K562 (cell line): ENCODE data around the gene SPRR1A. TPM values are rescaled to one million over a fixed set of nuclear protein-coding genes. Genes with fewer than 3 reads are reported as not detected.

Experiments used
- ATAC-seq: fragments of 200-7000 bp; cut with Tn5 transposase; 3 replicates; pipeline ENCODE4 v1.9.1; 2020; ENCODE audit warnings: moderate library complexity
- BruUV-seq: library from RNA; stranded (reverse); fragments of 400-500 nt; replicated peaks from 2 replicates; lab custom pipeline; 2021; lab: Mats Ljungman, UMichigan
- CTCF ChIA-PET: fragments of 300-600 bp; formaldehyde crosslinking; extraction: SDS; loops from one replicate; lab custom pipeline; 2021; ENCODE audit warnings: low intra/inter-chr PET ratio; lab: Yijun Ruan, JAX
- POLR2A ChIA-PET: fragments of 300-600, 350-650 bp; sonication (Branson Sonifier 250); formaldehyde crosslinking; extraction: SDS; loops from one replicate; lab custom pipeline; 2021; ENCODE audit warnings: antibody characterized with exemption, inconsistent platforms; lab: Yijun Ruan, JAX
- DNase-seq, 4 experiments: peaks; one replicate each; pipeline versions ENCODE4 v3.0.0 to v3.0.0-alpha.2; 2011 to 2018; ENCODE audit warnings: low spot score in 3 of 4, mixed read lengths in 3 of 4; ENCODE audit errors: extremely low read depth in 1 of 4
- FAIRE-seq: peaks from 2 replicates; lab custom pipeline; 2011; peaks lifted over from hg19 to GRCh38; lab: Jason Lieb, UNC
- H2AFZ ChIP-seq: 2 replicates; pipeline ENCODE4 v1.6.0; 2011; ENCODE audit warnings: low read depth, low read length, control low read depth, inconsistent platforms
- H3K27ac ChIP-seq: fragments of 200-600 bp; 3 replicates; pipeline ENCODE4 v1.8.0; 2011; ENCODE audit warnings: low read depth, mild to moderate bottlenecking, control low read depth, inconsistent platforms, low read length, moderate library complexity, mixed read lengths; ENCODE audit errors: extremely low read depth
- H3K27me3 ChIP-seq, 2 experiments: fragments of 300-600 bp in 1 of 2; 2 replicates in 1 of 2; 3 replicates in 1 of 2; pipeline versions ENCODE4 v1.6.0 to v1.8.0; 2011; ENCODE audit warnings: inconsistent platforms in 2 of 2, low read length in 2 of 2, mild to moderate bottlenecking in 1 of 2, mixed read lengths in 1 of 2, moderate library complexity in 1 of 2; ENCODE audit not compliant: control insufficient read depth in 2 of 2, insufficient read depth in 2 of 2
- H3K36me3 ChIP-seq: fragments of 300-600 bp; 3 replicates; pipeline ENCODE4 v1.8.0; 2011; ENCODE audit warnings: mild to moderate bottlenecking, low read length, inconsistent platforms; ENCODE audit not compliant: control insufficient read depth, insufficient read depth
- H3K4me1 ChIP-seq, 2 experiments: fragments of 200-600 bp in 1 of 2; replicated peaks in 1 of 2; 2 replicates in 1 of 2; 3 replicates in 1 of 2; pipeline versions ENCODE4 v1.5.1 to v1.8.0; 2011; ENCODE audit warnings: inconsistent platforms in 2 of 2, low read length in 2 of 2, mild to moderate bottlenecking in 1 of 2, mixed read lengths in 1 of 2, moderate library complexity in 1 of 2; ENCODE audit not compliant: control insufficient read depth in 2 of 2, insufficient read depth in 2 of 2
- H3K4me2 ChIP-seq: 2 replicates; pipeline ENCODE4 v1.6.1; 2011; ENCODE audit warnings: low read length, control low read depth, inconsistent platforms, mixed read lengths; ENCODE audit not compliant: insufficient read depth
- H3K4me3 ChIP-seq: fragments of 200-600 bp; sonication (generic), shearing (Covaris generic); 2 replicates; pipeline ENCODE4 v1.5.1; 2016; ENCODE audit warnings: control low read depth, inconsistent platforms
- H3K79me2 ChIP-seq: fragments of 200-600 bp; 3 replicates; pipeline ENCODE4 v1.8.0; 2011; ENCODE audit warnings: low read length, inconsistent platforms; ENCODE audit not compliant: control insufficient read depth, insufficient read depth
- H3K9ac ChIP-seq, 2 experiments: 2 replicates each; pipeline versions ENCODE4 v1.6.0 to v1.6.1; 2011; ENCODE audit warnings: low read depth in 2 of 2, low read length in 2 of 2, control low read depth in 1 of 2, inconsistent platforms in 1 of 2, mild to moderate bottlenecking in 1 of 2, mixed read lengths in 1 of 2; ENCODE audit not compliant: insufficient read depth in 1 of 2
- H3K9me1 ChIP-seq: one replicate; pipeline ENCODE4 v1.6.0; 2011; ENCODE audit warnings: inconsistent platforms, mild to moderate bottlenecking, low read length, moderate library complexity; ENCODE audit not compliant: control insufficient read depth, insufficient read depth
- H3K9me3 ChIP-seq: replicated peaks from 2 replicates; pipeline ENCODE4 v1.5.1; 2011; ENCODE audit warnings: low read depth, low read length, inconsistent platforms; ENCODE audit not compliant: control insufficient read depth, insufficient read depth
- H4K20me1 ChIP-seq: replicated peaks from 2 replicates; pipeline ENCODE4 v1.6.1; 2011; ENCODE audit warnings: low read length, inconsistent platforms, mixed read lengths; ENCODE audit not compliant: control insufficient read depth, insufficient read depth
- DPF2 ChIP-seq: fragments of 450-650 bp; IDR thresholded peaks from 2 replicates; pipeline ENCODE4 v1.6.1; 2016
- ESRRB ChIP-seq: fragments of 250-450 bp; sonication (Bioruptor Pico); IDR thresholded peaks from 2 replicates; pipeline ENCODE4 v1.5.0; 2020; ENCODE audit warnings: mild to moderate bottlenecking, moderate library complexity, borderline replicate concordance
- GATAD2B ChIP-seq: fragments of 450-650 bp; IDR thresholded peaks from 2 replicates; pipeline ENCODE4 v1.6.1; 2017; ENCODE audit warnings: mild to moderate bottlenecking, borderline replicate concordance
- MCM5 ChIP-seq: fragments of 450-650 bp; IDR thresholded peaks from 2 replicates; pipeline ENCODE4 v1.6.1; 2016; ENCODE audit warnings: low read depth
- NFIX ChIP-seq: fragments of 250-450 bp; sonication (Bioruptor Pico); IDR thresholded peaks from 2 replicates; pipeline ENCODE4 v1.4.0; 2020; ENCODE audit warnings: low read depth, mild to moderate bottlenecking, moderate library complexity
- ZNF253 ChIP-seq: fragments of 250-450 bp; sonication (Bioruptor Pico); conservative IDR thresholded peaks from 2 replicates; pipeline ENCODE4 v1.6.1; 2021; ENCODE audit warnings: mild to moderate bottlenecking
- ZNF644 ChIP-seq: fragments of 200-800 bp; sonication (Bioruptor generic); IDR thresholded peaks from 2 replicates; pipeline ENCODE4 v1.6.1; 2016; ENCODE audit warnings: low read depth, missing genetic modification characterization, missing compliant biosample characterization
- in situ Hi-C: fragments of 300-500 bp; cut with MboI; formaldehyde crosslinking; loops from 4 replicates; pipeline ENCODE4 v1.15.0; 2018; ENCODE audit warnings: inconsistent platforms, mixed read lengths
- intact Hi-C: fragments of 100-400 bp; cut with micrococcal nuclease; formaldehyde crosslinking; loops from 2 replicates; pipeline ENCODE4 v1.14.2; 2022
- polyA plus RNA-seq, 8 experiments: library from polyadenylated mRNA; depleted of rRNA in 4 of 8; stranded (reverse) in 5 of 8; unstranded in 3 of 8; fragments of >200 nt; fragmentation: Nextera tagmentation in 2 of 8; fragmentation: Illumina TruSeq in 1 of 8; extraction: Ambion mirVana in 2 of 8; extraction: Trizol in 1 of 8; gene quantifications; 2 replicates each; pipeline versions ENCODE4 v1.2.1 to v1.2.3, GENCODE V29; 2011 to 2014; ENCODE audit warnings: inconsistent platforms in 1 of 8, missing spikeins in 1 of 8
- total RNA-seq, 7 experiments: library from RNA; depleted of rRNA in 6 of 7; stranded (reverse); fragments of >200 nt in 6 of 7; fragmentation: Illumina TruSeq in 2 of 7; extraction: Trizol in 2 of 7; gene quantifications; 2 replicates each; pipeline versions ENCODE4 v1.2.1 to v1.2.3, GENCODE V29; 2011 to 2021; ENCODE audit warnings: low replicate concordance in 1 of 7

Gene SPRR1A
- total and polyA plus RNA-seq, 9 of the 15 experiments (the other 6 are each of a cell fraction or from before 2014, with no cell fraction given) = not detected

GRCh38 chr1:153028766-153029165 lies 44.9 kb downstream of the SPRR1A start (continued):
- TF ChIP-seq GATAD2B = no peak

DNA sequence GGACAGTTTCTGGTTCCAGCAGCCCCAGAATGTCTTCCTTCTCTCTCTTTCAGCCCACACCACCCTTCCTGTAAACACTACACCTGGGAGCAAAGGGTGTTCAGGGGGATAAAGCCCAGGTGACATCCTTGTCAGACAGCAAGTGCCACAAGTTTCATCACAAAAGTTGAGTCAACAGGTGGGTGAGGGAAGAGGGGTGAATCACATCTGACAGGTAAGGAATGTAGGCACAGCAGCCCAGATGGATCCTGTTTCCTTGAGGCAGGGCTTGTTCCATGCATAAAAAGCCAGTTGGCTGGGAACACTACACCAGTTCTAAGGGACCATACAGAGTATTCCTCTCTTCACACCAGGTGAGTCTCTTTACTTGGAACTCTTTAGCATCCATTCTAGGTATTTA lies 47.0 kb downstream of the SPRR1A start, which contains the start of gene SPRR1B:
SPRR1B (plus strand) TSS at position 309 of the 400 bp plus-strand sequence. CDS start 1,143 bp downstream, outside the sequence.
- H3K27ac ChIP-seq = no peak within 1 kb of the TSS
- TF ChIP-seq ESRRB (CRISPR knock-in tag) = no peak
- no peak for TF ChIP-seq NFIX (CRISPR knock-in tag)
- TF ChIP-seq ZNF644 (tag) = no peak
- no peak for TF ChIP-seq ZNF253 (CRISPR knock-in tag)
- no peak for TF ChIP-seq DPF2
- TF ChIP-seq MCM5 = no peak
- H3K4me1 ChIP-seq = no peaks in the 10 kb centered on the region
- H3K4me3 ChIP-seq = no peak within 1 kb of the TSS
- no peak for DNase-seq
- CTCF ChIA-PET = no interaction called here
- BruUV-seq = no TSS peak
- POLR2A ChIA-PET = no interaction called here
- no peaks in the 10 kb centered on the region for H3K36me3 ChIP-seq
- no peak for FAIRE-seq
- H3K27me3 ChIP-seq = no peaks in the 10 kb centered on the region
- ATAC-seq = no peak
- no peak within 1 kb of the TSS for H3K4me2 ChIP-seq
- intact Hi-C loops (no loop called here), in situ Hi-C loops (no loop called here)
- no peaks in the 10 kb centered on the region for H4K20me1 ChIP-seq
- no peaks in the 10 kb centered on the region for H3K79me2 ChIP-seq
- no peak within 1 kb of the TSS for H2AFZ ChIP-seq
- H3K9me1 ChIP-seq = no peaks in the 10 kb centered on the region
- H3K9me3 ChIP-seq = no peaks in the 10 kb centered on the region
- H3K9ac ChIP-seq = no peak within 1 kb of the TSS
